ENCODE results near the gene HNRNPA2B1.
"Not testable (repeated sequence)": the region's sequence is repeated elsewhere in the genome, so short reads cannot be mapped to it uniquely, and the experiment has no call there.

The HNRNPA2B1 gene

GRCh38 chr7:26169271-26169670 is 31.3 kb downstream of the HNRNPA2B1 start:
- DNase-seq (ENCODE audit: low read depth), result no peak
- no peak overlapping the region for H3K4me3 ChIP-seq (replicated peaks; ENCODE audit: low read depth, low read length)
- no peak for TF ChIP-seq CTCF (IDR thresholded peaks at IDR 0.05; ENCODE audit: low read length, missing control alignments)

GRCh38 chr7:26168458-26169023 is 32.0 kb downstream of the HNRNPA2B1 start:
- no peak for TF ChIP-seq CTCF (IDR thresholded peaks at IDR 0.05; ENCODE audit: low read length, missing control alignments)
- DNase-seq (ENCODE audit: low read depth), result no peak
- H3K4me3 ChIP-seq (replicated peaks; ENCODE audit: low read depth, low read length), result no peak overlapping the region

GRCh38 chr7:26167303-26167934 is 33.1 kb downstream of the HNRNPA2B1 start:
- H3K4me3 ChIP-seq (replicated peaks; ENCODE audit: low read depth, low read length), result no peak overlapping the region
- no peak for DNase-seq (ENCODE audit: low read depth)
- no peak for TF ChIP-seq CTCF (IDR thresholded peaks at IDR 0.05; ENCODE audit: low read length, missing control alignments)

GRCh38 chr7:26166684-26167266 is 33.8 kb downstream of the HNRNPA2B1 start:
- no peak for TF ChIP-seq CTCF (IDR thresholded peaks at IDR 0.05; ENCODE audit: low read length, missing control alignments)
- H3K4me3 ChIP-seq (replicated peaks; ENCODE audit: low read depth, low read length), result no peak overlapping the region
- no peak for DNase-seq (ENCODE audit: low read depth)

- no peak for DNase-seq (ENCODE audit: low read depth)
- TF ChIP-seq CTCF (IDR thresholded peaks at IDR 0.05; ENCODE audit: low read length, missing control alignments), result no peak
- no peak overlapping the region for H3K4me3 ChIP-seq (replicated peaks; ENCODE audit: low read depth, low read length)
Observed at GRCh38 chr7:26165950-26166683, 34.4 kb downstream of the HNRNPA2B1 start.

- DNase-seq (ENCODE audit: low read depth); H3K4me3 ChIP-seq (replicated peaks; ENCODE audit: low read depth, low read length): not testable (repeated sequence)
Observed at GRCh38 chr7:26163804-26164203, 36.7 kb downstream of the HNRNPA2B1 start.

GRCh38 chr7:26162431-26162830 is 38.1 kb downstream of the HNRNPA2B1 start:
- TF ChIP-seq CTCF (IDR thresholded peaks at IDR 0.05; ENCODE audit: low read length, missing control alignments), result no peak
- no peak for DNase-seq (ENCODE audit: low read depth)
- no peak overlapping the region for H3K4me3 ChIP-seq (replicated peaks; ENCODE audit: low read depth, low read length)
